ENCODE measurements around the gene HSD17B12. TPM values are rescaled to one million over a fixed set of nuclear protein-coding genes. Genes with fewer than 3 reads are reported as not detected.

Gene HSD17B12
- polyA plus RNA-seq, 4 donors, result 20.5 to 89.4 (median 45.9) TPM

DNA sequence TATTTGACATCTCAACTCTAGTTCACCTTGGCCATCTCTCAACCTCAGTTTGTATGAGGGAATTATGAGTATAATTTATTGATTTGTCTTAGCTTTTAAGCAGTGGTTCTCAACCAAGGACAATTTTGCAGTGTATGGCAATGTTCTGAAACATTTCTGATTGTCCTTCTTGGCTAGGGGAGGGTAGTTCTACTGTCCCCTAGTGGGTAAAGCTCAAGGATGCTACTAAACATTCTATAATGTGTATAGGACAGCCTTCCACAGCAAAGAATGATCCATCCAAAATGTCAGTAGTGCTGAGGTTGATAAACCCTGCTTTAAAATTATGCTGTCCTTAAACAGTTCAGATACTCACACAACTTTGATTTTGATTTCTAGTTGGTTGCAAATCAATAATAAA lies 122.0 kb downstream of the HSD17B12 start:
- H3K4me3 ChIP-seq (ENCODE audit: low read depth in 1 of 3, low read length in 3 of 3), result no peak overlapping the region
- no peaks in the 10 kb centered on the region for H3K4me1 ChIP-seq (ENCODE audit: control insufficient read depth in 3 of 3, insufficient read depth in 2 of 3, low read depth in 1 of 3, low read length in 2 of 3)
- peaks cover 0 to 4% (median 3%) of the 10 kb centered on the region in 3 donors for H3K36me3 ChIP-seq (ENCODE audit: control insufficient read depth in 3 of 3, insufficient read depth in 2 of 3, low read depth in 1 of 3, low read length in 3 of 3)
- H3K9me3 ChIP-seq (ENCODE audit: control insufficient read depth in 2 of 2, insufficient read depth in 1 of 2, low read depth in 1 of 2, low read length in 1 of 2), result peaks cover 0 to 5% of the 10 kb centered on the region in 2 donors
- H3K27ac ChIP-seq (ENCODE audit: low read depth in 1 of 3, low read length in 2 of 3), result no peak overlapping the region
- FAIRE-seq (no peak), DNase-seq (no peak)
- no peaks in the 10 kb centered on the region for H3K27me3 ChIP-seq (ENCODE audit: control insufficient read depth in 3 of 3, insufficient read depth in 3 of 3, low read length in 3 of 3)

DNA sequence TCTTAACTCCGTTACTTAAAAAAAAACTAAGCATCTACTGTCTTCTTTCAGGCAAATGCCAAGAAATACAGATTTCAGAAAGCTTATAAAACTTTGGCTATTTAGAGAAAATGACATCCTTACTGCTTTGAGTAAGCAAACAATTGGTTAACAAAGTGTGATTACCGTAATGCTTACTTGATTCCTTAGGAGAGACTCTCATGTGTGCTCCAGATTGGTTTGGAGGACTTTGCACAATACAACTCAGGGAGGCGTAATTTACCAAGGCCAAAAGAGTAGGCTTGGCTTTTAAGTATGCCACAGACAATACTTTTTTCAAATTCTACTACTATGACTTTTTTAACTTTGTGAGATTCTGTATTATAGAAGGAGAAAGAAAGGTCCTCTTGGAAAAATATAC lies 123.2 kb downstream of the HSD17B12 start:
- H3K9me3 ChIP-seq (ENCODE audit: control insufficient read depth in 2 of 2, insufficient read depth in 1 of 2, low read depth in 1 of 2, low read length in 1 of 2), result peaks cover 0 to 5% of the 10 kb centered on the region in 2 donors
- FAIRE-seq (no peak), DNase-seq (no peak)
- H3K27me3 ChIP-seq (ENCODE audit: control insufficient read depth in 3 of 3, insufficient read depth in 3 of 3, low read length in 3 of 3), result no peaks in the 10 kb centered on the region
- peaks cover 0 to 4% (median 3%) of the 10 kb centered on the region in 3 donors for H3K36me3 ChIP-seq (ENCODE audit: control insufficient read depth in 3 of 3, insufficient read depth in 2 of 3, low read depth in 1 of 3, low read length in 3 of 3)
- no peak overlapping the region for H3K27ac ChIP-seq (ENCODE audit: low read depth in 1 of 3, low read length in 2 of 3)
- no peak overlapping the region for H3K4me3 ChIP-seq (ENCODE audit: low read depth in 1 of 3, low read length in 3 of 3)
- 65 to 79% (median 66%) methylated on average over 3 of the region's 3 CpGs for WGBS, 3 donors
- H3K4me1 ChIP-seq (ENCODE audit: control insufficient read depth in 3 of 3, insufficient read depth in 2 of 3, low read depth in 1 of 3, low read length in 2 of 3), result no peaks in the 10 kb centered on the region

DNA sequence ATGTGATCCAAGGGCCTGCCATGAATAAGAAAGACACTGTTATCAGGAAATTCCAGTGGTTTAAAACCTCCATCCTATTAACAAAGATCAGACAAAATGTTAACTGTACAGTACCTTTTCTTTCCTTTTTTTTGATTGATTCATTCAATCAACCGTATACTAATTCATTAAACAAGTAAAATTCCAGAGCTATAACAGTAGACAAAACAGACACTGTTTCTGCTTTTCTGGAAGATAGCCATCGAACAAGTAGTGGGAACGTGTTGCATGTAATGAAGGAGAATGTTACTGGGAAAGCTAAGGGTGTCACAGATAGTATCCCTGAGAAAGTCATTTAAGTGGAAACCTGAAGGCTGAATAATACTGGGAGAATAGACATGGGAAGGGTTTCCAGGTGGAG lies 126.4 kb downstream of the HSD17B12 start:
- WGBS, 3 donors, result 93 to 97% (median 97%) methylated on average over 3 of the region's 3 CpGs
- no peaks in the 10 kb centered on the region for H3K4me1 ChIP-seq (ENCODE audit: control insufficient read depth in 3 of 3, insufficient read depth in 2 of 3, low read depth in 1 of 3, low read length in 2 of 3)
- H3K4me3 ChIP-seq (ENCODE audit: low read depth in 1 of 3, low read length in 3 of 3), result no peak overlapping the region
- peaks cover 0 to 4% (median 2%) of the 10 kb centered on the region in 3 donors for H3K36me3 ChIP-seq (ENCODE audit: control insufficient read depth in 3 of 3, insufficient read depth in 2 of 3, low read depth in 1 of 3, low read length in 3 of 3)
- H3K27ac ChIP-seq (ENCODE audit: low read depth in 1 of 3, low read length in 2 of 3), result no peak overlapping the region
- FAIRE-seq (no peak), DNase-seq (no peak)
- H3K9me3 ChIP-seq (ENCODE audit: control insufficient read depth in 2 of 2, insufficient read depth in 1 of 2, low read depth in 1 of 2, low read length in 1 of 2), result peaks cover 0 to 5% of the 10 kb centered on the region in 2 donors
- no peaks in the 10 kb centered on the region for H3K27me3 ChIP-seq (ENCODE audit: control insufficient read depth in 3 of 3, insufficient read depth in 3 of 3, low read length in 3 of 3)

DNA sequence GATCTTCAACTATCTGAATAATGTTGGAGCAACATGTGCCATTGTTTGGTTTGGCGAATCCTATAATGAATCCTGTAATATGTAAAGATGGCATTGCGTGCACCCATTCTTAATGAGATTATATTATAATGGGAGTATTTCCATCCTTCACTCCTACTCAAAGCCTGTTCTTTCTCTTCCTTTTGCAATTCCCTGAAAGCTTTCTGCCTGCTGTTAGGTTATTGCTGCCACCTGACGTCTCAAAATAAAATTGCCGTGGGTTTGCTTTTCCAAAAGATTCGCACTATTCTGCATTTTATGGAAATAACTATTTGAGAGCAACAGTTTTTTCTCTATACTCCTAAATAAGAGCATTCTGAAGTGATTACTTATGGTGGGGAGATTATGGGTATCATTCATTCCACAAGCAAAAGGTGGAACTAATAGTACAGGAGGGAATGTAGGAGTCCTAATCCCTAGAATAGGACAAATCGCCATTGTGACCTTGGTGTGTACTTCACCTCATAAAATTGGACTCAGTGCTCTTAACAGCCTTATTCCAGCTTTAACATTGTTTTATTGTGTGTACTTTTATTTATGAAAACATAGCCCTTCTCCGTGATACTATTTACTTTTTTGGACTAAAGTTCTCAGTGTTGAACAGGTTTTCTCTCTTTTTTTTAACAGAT lies 130.5 kb downstream of the HSD17B12 start:
- WGBS, 3 donors, result 91 to 97% (median 94%) methylated on average over 7 of the region's 7 CpGs
- no peak overlapping the region for H3K4me3 ChIP-seq (ENCODE audit: low read depth in 1 of 3, low read length in 3 of 3)
- no peaks in the 10 kb centered on the region for H3K4me1 ChIP-seq (ENCODE audit: control insufficient read depth in 3 of 3, insufficient read depth in 2 of 3, low read depth in 1 of 3, low read length in 2 of 3)
- peaks cover 0 to 3% (median 2%) of the 10 kb centered on the region in 3 donors for H3K36me3 ChIP-seq (ENCODE audit: control insufficient read depth in 3 of 3, insufficient read depth in 2 of 3, low read depth in 1 of 3, low read length in 3 of 3)
- no peaks in the 10 kb centered on the region for H3K27me3 ChIP-seq (ENCODE audit: control insufficient read depth in 3 of 3, insufficient read depth in 3 of 3, low read length in 3 of 3)
- FAIRE-seq, result no peak
- no peak for DNase-seq
- H3K9me3 ChIP-seq (ENCODE audit: control insufficient read depth in 2 of 2, insufficient read depth in 1 of 2, low read depth in 1 of 2, low read length in 1 of 2), result peaks cover 0 to under 1% of the 10 kb centered on the region in 2 donors
- peak overlapping the region in 1 of 3 donors; percentile 12 for H3K27ac ChIP-seq (ENCODE audit: low read depth in 1 of 3, low read length in 2 of 3)

DNA sequence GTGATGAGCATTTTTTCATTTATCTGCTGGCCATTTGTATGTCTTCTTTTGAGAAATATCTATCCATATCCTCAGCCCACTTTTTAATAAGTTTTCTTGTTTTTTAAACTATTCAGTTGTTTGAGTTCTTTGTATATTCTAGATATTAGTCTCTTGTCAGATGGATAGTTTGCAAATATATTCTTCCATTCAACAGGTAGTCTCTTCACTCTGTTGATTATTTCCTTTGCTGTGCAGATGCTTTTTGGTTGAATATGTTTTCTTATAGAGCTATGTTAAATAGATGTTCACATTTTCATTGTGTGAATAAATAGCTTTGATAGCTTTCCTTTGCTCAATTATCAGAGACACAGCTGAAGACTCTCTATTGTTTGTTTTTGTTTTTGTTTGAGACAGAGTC lies 131.9 kb downstream of the HSD17B12 start:
- H3K27me3 ChIP-seq (ENCODE audit: control insufficient read depth in 3 of 3, insufficient read depth in 3 of 3, low read length in 3 of 3), result no peaks in the 10 kb centered on the region
- H3K27ac ChIP-seq (ENCODE audit: low read depth in 1 of 3, low read length in 2 of 3), result no peak overlapping the region
- FAIRE-seq (no peak), DNase-seq (no peak)
- no peak overlapping the region for H3K4me3 ChIP-seq (ENCODE audit: low read depth in 1 of 3, low read length in 3 of 3)
- H3K4me1 ChIP-seq (ENCODE audit: control insufficient read depth in 3 of 3, insufficient read depth in 2 of 3, low read depth in 1 of 3, low read length in 2 of 3), result no peaks in the 10 kb centered on the region
- no peaks in the 10 kb centered on the region for H3K9me3 ChIP-seq (ENCODE audit: control insufficient read depth in 2 of 2, insufficient read depth in 1 of 2, low read depth in 1 of 2, low read length in 1 of 2)
- H3K36me3 ChIP-seq (ENCODE audit: control insufficient read depth in 3 of 3, insufficient read depth in 2 of 3, low read depth in 1 of 3, low read length in 3 of 3), result peaks cover 0 to 2% (median 2%) of the 10 kb centered on the region in 3 donors

DNA sequence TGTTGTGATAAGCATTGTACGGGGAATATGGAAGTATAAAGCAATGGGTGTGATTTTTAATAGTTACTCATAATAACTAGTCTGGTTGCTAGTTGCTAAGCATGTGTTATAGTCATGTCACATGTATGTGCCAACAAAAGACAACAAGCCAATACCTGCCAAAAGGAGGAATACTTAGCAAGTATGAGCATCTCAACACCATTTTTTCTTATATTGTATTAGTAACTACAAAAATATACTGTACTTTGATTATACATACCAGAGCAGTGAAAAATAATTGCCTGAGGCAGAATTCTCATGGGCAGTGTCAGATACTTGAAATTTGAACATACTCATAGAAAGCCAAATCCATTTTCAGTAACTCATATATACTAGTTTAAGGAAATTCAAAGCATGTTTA lies 137.7 kb downstream of the HSD17B12 start:
- no peak for FAIRE-seq
- H3K36me3 ChIP-seq (ENCODE audit: control insufficient read depth in 3 of 3, insufficient read depth in 2 of 3, low read depth in 1 of 3, low read length in 3 of 3), result peaks cover 0 to 6% (median 4%) of the 10 kb centered on the region in 3 donors
- 82 to 91% (median 91%) methylated on average over 1 of the region's 1 CpG for WGBS, 3 donors

DNA sequence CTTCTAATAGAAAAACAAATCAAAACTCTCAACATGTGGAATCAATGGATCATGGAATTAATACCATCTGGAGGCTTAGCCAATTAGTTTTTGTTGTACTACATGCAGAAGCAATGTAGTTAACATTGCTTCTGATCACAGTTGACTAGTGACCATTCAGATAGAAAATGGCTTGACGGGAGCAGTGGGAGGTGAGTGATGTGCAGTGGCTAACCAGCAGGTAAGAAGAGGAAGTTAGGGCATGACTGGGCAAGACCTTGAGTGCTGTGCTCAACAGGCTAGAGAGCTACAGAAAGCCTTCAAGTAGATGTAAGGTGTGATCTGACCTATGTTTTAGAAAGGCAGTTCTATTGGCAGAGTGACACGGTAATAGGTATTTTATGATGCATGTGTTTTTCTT lies 139.4 kb downstream of the HSD17B12 start:
- no peak for DNase-seq
- FAIRE-seq, result no peak
- Histone ChIP-seq H3K36me3 (ENCODE audit: control insufficient read depth in 3 of 3, insufficient read depth in 2 of 3, low read depth in 1 of 3, low read length in 3 of 3) (peaks cover 0 to 6% (median 6%) of the 10 kb centered on the region in 3 donors), H3K9me3 (ENCODE audit: control insufficient read depth in 2 of 2, insufficient read depth in 1 of 2, low read depth in 1 of 2, low read length in 1 of 2) (no peaks in the 10 kb centered on the region), H3K4me3 (ENCODE audit: low read depth in 1 of 3, low read length in 3 of 3) (no peak overlapping the region), H3K4me1 (ENCODE audit: control insufficient read depth in 3 of 3, insufficient read depth in 2 of 3, low read depth in 1 of 3, low read length in 2 of 3) (no peaks in the 10 kb centered on the region), H3K27me3 (ENCODE audit: control insufficient read depth in 3 of 3, insufficient read depth in 3 of 3, low read length in 3 of 3) (no peaks in the 10 kb centered on the region), H3K27ac (ENCODE audit: low read depth in 1 of 3, low read length in 2 of 3) (no peak overlapping the region)
- 97 to 98% (median 97%) methylated on average over 2 of the region's 2 CpGs for WGBS, 3 donors

More for the DNA sequence above, 137.7 kb downstream of the HSD17B12 start:
- H3K27me3 ChIP-seq (ENCODE audit: control insufficient read depth in 3 of 3, insufficient read depth in 3 of 3, low read length in 3 of 3), result no peaks in the 10 kb centered on the region
- no peak for DNase-seq
- H3K4me1 ChIP-seq (ENCODE audit: control insufficient read depth in 3 of 3, insufficient read depth in 2 of 3, low read depth in 1 of 3, low read length in 2 of 3), result no peaks in the 10 kb centered on the region
- no peaks in the 10 kb centered on the region for H3K9me3 ChIP-seq (ENCODE audit: control insufficient read depth in 2 of 2, insufficient read depth in 1 of 2, low read depth in 1 of 2, low read length in 1 of 2)
- no peak overlapping the region for H3K4me3 ChIP-seq (ENCODE audit: low read depth in 1 of 3, low read length in 3 of 3)
- no peak overlapping the region for H3K27ac ChIP-seq (ENCODE audit: low read depth in 1 of 3, low read length in 2 of 3)

DNA sequence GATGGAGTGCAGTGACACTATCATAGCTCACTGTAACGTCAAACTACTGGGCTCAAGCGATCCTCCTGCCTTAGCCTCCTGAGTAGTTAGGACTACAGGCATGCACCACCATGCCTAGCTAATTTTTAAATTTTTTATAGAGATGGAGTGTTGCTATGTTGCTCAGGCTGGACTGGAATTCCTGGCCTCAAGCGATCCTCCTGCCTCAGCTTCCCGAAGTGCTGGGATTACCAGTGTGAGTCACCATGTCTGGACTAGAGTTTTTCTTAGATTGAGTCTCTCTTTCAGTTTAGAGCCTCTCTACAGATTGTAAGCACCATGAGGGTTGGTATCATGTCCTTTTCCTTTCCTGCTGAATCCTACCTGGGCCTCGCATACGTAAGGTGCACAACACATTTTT lies 142.8 kb downstream of the HSD17B12 start:
- H3K4me3 ChIP-seq (ENCODE audit: low read depth in 1 of 3, low read length in 3 of 3), result no peak overlapping the region
- peaks cover 0 to 4% (median 4%) of the 10 kb centered on the region in 3 donors for H3K36me3 ChIP-seq (ENCODE audit: control insufficient read depth in 3 of 3, insufficient read depth in 2 of 3, low read depth in 1 of 3, low read length in 3 of 3)
- DNase-seq (no peak), FAIRE-seq (no peak)
- no peaks in the 10 kb centered on the region for H3K27me3 ChIP-seq (ENCODE audit: control insufficient read depth in 3 of 3, insufficient read depth in 3 of 3, low read length in 3 of 3)
- 97 to 99% (median 98%) methylated on average over 6 of the region's 6 CpGs for WGBS, 3 donors
- H3K27ac ChIP-seq (ENCODE audit: low read depth in 1 of 3, low read length in 2 of 3), result no peak overlapping the region
- H3K9me3 ChIP-seq (ENCODE audit: control insufficient read depth in 2 of 2, insufficient read depth in 1 of 2, low read depth in 1 of 2, low read length in 1 of 2), result no peaks in the 10 kb centered on the region
- no peaks in the 10 kb centered on the region for H3K4me1 ChIP-seq (ENCODE audit: control insufficient read depth in 3 of 3, insufficient read depth in 2 of 3, low read depth in 1 of 3, low read length in 2 of 3)

DNA sequence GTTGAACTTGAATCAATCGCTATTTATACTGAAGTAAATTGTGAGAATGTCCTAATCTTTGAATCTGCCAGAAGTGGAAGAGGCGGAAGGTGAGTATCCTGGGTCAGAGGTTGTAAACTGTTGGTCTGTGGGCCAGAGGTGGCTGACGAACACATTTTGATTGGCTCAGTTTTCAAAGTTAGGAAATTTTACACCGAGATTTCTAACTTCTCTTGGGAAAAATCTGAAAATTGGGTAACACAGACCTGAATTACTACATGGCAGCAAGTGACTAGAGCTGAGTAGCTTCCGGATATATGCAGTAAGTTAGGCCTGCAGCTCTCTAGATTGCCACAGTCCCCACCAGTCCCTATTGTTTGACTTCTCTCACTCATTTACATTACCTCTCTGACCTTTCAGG lies 143.3 kb downstream of the HSD17B12 start:
- Histone ChIP-seq H3K4me1 (ENCODE audit: control insufficient read depth in 3 of 3, insufficient read depth in 2 of 3, low read depth in 1 of 3, low read length in 2 of 3) (no peaks in the 10 kb centered on the region), H3K9me3 (ENCODE audit: control insufficient read depth in 2 of 2, insufficient read depth in 1 of 2, low read depth in 1 of 2, low read length in 1 of 2) (no peaks in the 10 kb centered on the region), H3K36me3 (ENCODE audit: control insufficient read depth in 3 of 3, insufficient read depth in 2 of 3, low read depth in 1 of 3, low read length in 3 of 3) (peaks cover 0 to 4% (median 4%) of the 10 kb centered on the region in 3 donors), H3K27ac (ENCODE audit: low read depth in 1 of 3, low read length in 2 of 3) (no peak overlapping the region), H3K27me3 (ENCODE audit: control insufficient read depth in 3 of 3, insufficient read depth in 3 of 3, low read length in 3 of 3) (no peaks in the 10 kb centered on the region), H3K4me3 (ENCODE audit: low read depth in 1 of 3, low read length in 3 of 3) (no peak overlapping the region)
- FAIRE-seq (no peak), DNase-seq (no peak)
- 96 to 99% (median 97%) methylated on average over 5 of the region's 5 CpGs for WGBS, 3 donors

Measured in small intestine (tissue), 7 donors.